ENCODE data around the gene FKTN. TPM values are rescaled to one million over a fixed set of nuclear protein-coding genes. Genes with fewer than 3 reads are reported as not detected.

Gene FKTN
- total and polyA plus RNA-seq, 9 of the 15 experiments (the other 6 are each of a cell fraction or from before 2014, with no cell fraction given) = 5.4 to 16.3 (median 10.4) TPM

- TF ChIP-seq RCOR1 (IDR thresholded peaks at IDR 0.05; ENCODE audit: borderline replicate concordance in 1 of 2, low read depth in 2 of 2, low read length in 2 of 2) = 0 out of 4 replicates have a peak, but pooled peaks of 1 of the 2 experiments have one; percentile 17
- TF ChIP-seq TEAD2 (tag; IDR thresholded peaks at IDR 0.05) = no peak
- TF ChIP-seq SMARCC2 (IDR thresholded peaks at IDR 0.05; ENCODE audit: low read depth) = no peak
- TF ChIP-seq SRSF9 (IDR thresholded peaks at IDR 0.05; ENCODE audit: borderline replicate concordance, low read depth, low read length) = no peak
- TF ChIP-seq SAP30 (IDR thresholded peaks at IDR 0.05; ENCODE audit: borderline replicate concordance, insufficient read depth, low read depth, low read length, poor library complexity, severe bottlenecking) = peak; percentile 25
- no peak for TF ChIP-seq ZNF184 (CRISPR knock-in tag; IDR thresholded peaks at IDR 0.05)
- peak; percentile 51 for TF ChIP-seq RBBP5 (IDR thresholded peaks at IDR 0.05; ENCODE audit: borderline replicate concordance, insufficient read depth, low read length, poor library complexity, severe bottlenecking)
- TF ChIP-seq SOX6 (IDR thresholded peaks at IDR 0.05) = no peak
- peak; percentile 16; the same call in 1 of the 2 replicates for TF ChIP-seq ZNF589 (CRISPR knock-in tag; IDR thresholded peaks at IDR 0.05; ENCODE audit: low read depth)
- TF ChIP-seq GATA2 (CRISPR knock-in tag; IDR thresholded peaks at IDR 0.05) = no peak
- TF ChIP-seq MLLT1 (IDR thresholded peaks at IDR 0.05) = no peak
- TF ChIP-seq ZNF282 (CRISPR knock-in tag; IDR thresholded peaks at IDR 0.05) = no peak
- TF ChIP-seq CBFA2T2 (conservative IDR thresholded peaks at IDR 0.05) = peak; percentile 10; the same call in 1 of the 2 replicates
- no peak for TF ChIP-seq HINFP (tag; conservative IDR thresholded peaks at IDR 0.05; ENCODE audit: low read depth)
- TF ChIP-seq FOXK2 (conservative IDR thresholded peaks at IDR 0.05 in 1 of 2, IDR thresholded peaks at IDR 0.05 in 1 of 2; ENCODE audit: low read depth in 2 of 2) = peak in 1 of 2 experiments; percentile 30; a peak in 1 of 4 replicates
- TF ChIP-seq PCBP1 (IDR thresholded peaks at IDR 0.05; ENCODE audit: low read depth, low read length, poor library complexity, severe bottlenecking) = no peak
- peak; percentile 39; the same call in 1 of the 2 replicates for TF ChIP-seq ZBTB7A (IDR thresholded peaks at IDR 0.05; ENCODE audit: borderline replicate concordance, control insufficient read depth, low read depth, low read length)
- no peak for TF ChIP-seq CREB3L1 (IDR thresholded peaks at IDR 0.05; ENCODE audit: borderline replicate concordance, low read depth)
- no peak for TF ChIP-seq ZNF778 (CRISPR knock-in tag; IDR thresholded peaks at IDR 0.05)
- no peak for TF ChIP-seq IFI16 (CRISPR knock-in tag; IDR thresholded peaks at IDR 0.05)
- TF ChIP-seq ZNF780A (CRISPR knock-in tag; IDR thresholded peaks at IDR 0.05) = no peak
- no peak for TF ChIP-seq ZNF444 (CRISPR knock-in tag; IDR thresholded peaks at IDR 0.05)
- TF ChIP-seq EGR1 (conservative IDR thresholded peaks at IDR 0.05) = peak; percentile 55; the same call in 1 of the 2 replicates
Measured at GRCh38 chr9:105646879-105647594, 89.1 kb downstream of the FKTN start (continued).
